Loucy (cell line): Measurements from ENCODE around the gene LMOD1.

Source experiments
- H2AFZ ChIP-seq: fragments of 200-600 bp; sonication (generic); 2 replicates; pipeline ENCODE4 v1.6.0; 2016; ENCODE audit warnings: antibody characterized with exemption, mild to moderate bottlenecking, low read length, moderate library complexity
- H3F3A ChIP-seq: fragments of 200-600 bp; 2 replicates; pipeline ENCODE4 v1.6.0; 2016; ENCODE audit warnings: antibody characterized with exemption, low read depth, mild to moderate bottlenecking
- H3K27me3 ChIP-seq: fragments of 200-600 bp; sonication (generic); 2 replicates; pipeline ENCODE4 v1.6.1; 2014; ENCODE audit warnings: low read length, mild to moderate bottlenecking; ENCODE audit not compliant: insufficient read depth, poor library complexity, severe bottlenecking
- H3K36me3 ChIP-seq: fragments of 200-600 bp; sonication (generic); 2 replicates; pipeline ENCODE4 v1.6.1; 2016; ENCODE audit warnings: low read length; ENCODE audit not compliant: insufficient read depth
- H3K4me1 ChIP-seq: fragments of 200-600 bp; sonication (generic); 2 replicates; pipeline ENCODE4 v1.5.1; 2014; ENCODE audit warnings: low read length, mild to moderate bottlenecking; ENCODE audit not compliant: insufficient read depth, poor library complexity, severe bottlenecking
- H3K4me2 ChIP-seq: fragments of 200-600 bp; sonication (generic); 2 replicates; pipeline ENCODE4 v1.6.0; 2014; ENCODE audit warnings: antibody characterized with exemption, low read length, low read depth, mild to moderate bottlenecking; ENCODE audit not compliant: poor library complexity, severe bottlenecking
- H3K4me3 ChIP-seq: fragments of 200-600 bp; sonication (generic); 2 replicates; pipeline ENCODE4 v1.5.1; 2014; ENCODE audit warnings: low read length, mild to moderate bottlenecking, mixed read lengths; ENCODE audit not compliant: poor library complexity, severe bottlenecking
- H3K79me2 ChIP-seq: fragments of 200-600 bp; sonication (generic); 2 replicates; pipeline ENCODE4 v1.6.1; 2014; ENCODE audit warnings: low read length; ENCODE audit not compliant: insufficient read depth
- H3K9ac ChIP-seq: fragments of 200-600 bp; sonication (generic); 2 replicates; pipeline ENCODE4 v1.6.0; 2014; ENCODE audit warnings: mild to moderate bottlenecking, low read depth, low read length, moderate library complexity; ENCODE audit not compliant: poor library complexity, severe bottlenecking
- H3K9me2 ChIP-seq: fragments of 200-600 bp; sonication (generic); replicated peaks from 2 replicates; pipeline ENCODE4 v1.6.1; 2016; ENCODE audit warnings: low read depth, low read length, mixed read lengths
- H3K9me3 ChIP-seq: fragments of 200-600 bp; sonication (generic); 2 replicates; pipeline ENCODE4 v1.6.1; 2014; ENCODE audit warnings: mild to moderate bottlenecking, antibody characterized with exemption, low read length, low read depth; ENCODE audit not compliant: insufficient read depth
- H4K20me1 ChIP-seq: fragments of 200-600 bp; sonication (generic); 2 replicates; pipeline ENCODE4 v1.6.0; 2014; ENCODE audit warnings: antibody characterized with exemption, low read length, mild to moderate bottlenecking; ENCODE audit not compliant: insufficient read depth, poor library complexity, severe bottlenecking
- EZH2phosphoT487 ChIP-seq: fragments of 200-600 bp; IDR thresholded peaks from 2 replicates; pipeline ENCODE4 v1.6.1; 2018; ENCODE audit warnings: antibody characterized with exemption, mild to moderate bottlenecking, moderate library complexity, borderline replicate concordance
- TF ChIP-seq, protein P1 (sequence below): fragments of 200-600 bp; sonication (generic); conservative IDR thresholded peaks from 2 replicates; pipeline ENCODE4 v1.5.1; 2014; ENCODE audit warnings: mild to moderate bottlenecking, antibody characterized with exemption, low read length

Gene LMOD1

DNA sequence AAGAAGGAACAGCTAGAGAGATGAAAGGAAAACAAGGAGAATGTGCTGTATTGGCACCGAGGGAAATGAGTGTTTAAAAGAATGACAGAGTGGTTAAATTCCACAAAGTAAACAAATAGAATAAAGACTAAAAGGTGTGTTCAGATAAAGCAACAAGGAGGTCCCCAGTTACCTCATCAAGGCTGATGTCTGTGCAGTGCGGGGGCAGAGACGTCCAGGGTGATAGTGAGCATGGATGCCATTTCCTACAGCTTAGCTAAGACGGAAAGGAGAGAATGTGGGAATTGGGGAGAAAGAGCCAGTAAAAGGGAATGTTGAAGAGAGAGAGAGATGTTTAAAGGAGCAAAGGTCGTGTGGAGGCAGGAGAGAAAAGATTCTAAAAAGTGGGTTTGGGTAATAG lies 15.5 kb downstream of the LMOD1 start:
- TF ChIP-seq EZH2phosphoT487 = no peak
- TF ChIP-seq, protein P1, sequence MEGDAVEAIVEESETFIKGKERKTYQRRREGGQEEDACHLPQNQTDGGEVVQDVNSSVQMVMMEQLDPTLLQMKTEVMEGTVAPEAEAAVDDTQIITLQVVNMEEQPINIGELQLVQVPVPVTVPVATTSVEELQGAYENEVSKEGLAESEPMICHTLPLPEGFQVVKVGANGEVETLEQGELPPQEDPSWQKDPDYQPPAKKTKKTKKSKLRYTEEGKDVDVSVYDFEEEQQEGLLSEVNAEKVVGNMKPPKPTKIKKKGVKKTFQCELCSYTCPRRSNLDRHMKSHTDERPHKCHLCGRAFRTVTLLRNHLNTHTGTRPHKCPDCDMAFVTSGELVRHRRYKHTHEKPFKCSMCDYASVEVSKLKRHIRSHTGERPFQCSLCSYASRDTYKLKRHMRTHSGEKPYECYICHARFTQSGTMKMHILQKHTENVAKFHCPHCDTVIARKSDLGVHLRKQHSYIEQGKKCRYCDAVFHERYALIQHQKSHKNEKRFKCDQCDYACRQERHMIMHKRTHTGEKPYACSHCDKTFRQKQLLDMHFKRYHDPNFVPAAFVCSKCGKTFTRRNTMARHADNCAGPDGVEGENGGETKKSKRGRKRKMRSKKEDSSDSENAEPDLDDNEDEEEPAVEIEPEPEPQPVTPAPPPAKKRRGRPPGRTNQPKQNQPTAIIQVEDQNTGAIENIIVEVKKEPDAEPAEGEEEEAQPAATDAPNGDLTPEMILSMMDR = no peak
- H4K20me1 ChIP-seq = no peaks in the 10 kb centered on the region
- no peak overlapping the region for H2AFZ ChIP-seq
- no peaks in the 10 kb centered on the region for H3F3A ChIP-seq
- no peak overlapping the region for H3K4me3 ChIP-seq
- H3K9ac ChIP-seq = no peak overlapping the region
- H3K4me1 ChIP-seq = no peaks in the 10 kb centered on the region
- no peaks in the 10 kb centered on the region for H3K79me2 ChIP-seq
- no peak overlapping the region for H3K4me2 ChIP-seq
- no peaks in the 10 kb centered on the region for H3K9me2 ChIP-seq
- H3K36me3 ChIP-seq = no peaks in the 10 kb centered on the region
- H3K9me3 ChIP-seq = no peaks in the 10 kb centered on the region
- no peaks in the 10 kb centered on the region for H3K27me3 ChIP-seq

- TF ChIP-seq, protein P1 = no peak
- no peak for TF ChIP-seq EZH2phosphoT487
- no peak overlapping the region for H3K9ac ChIP-seq
- no peak overlapping the region for H3K4me3 ChIP-seq
- no peak overlapping the region for H2AFZ ChIP-seq
- H3K9me3 ChIP-seq = no peaks in the 10 kb centered on the region
- H3F3A ChIP-seq = no peaks in the 10 kb centered on the region
- no peaks in the 10 kb centered on the region for H3K27me3 ChIP-seq
- no peaks in the 10 kb centered on the region for H3K4me1 ChIP-seq
- no peak overlapping the region for H3K4me2 ChIP-seq
- H4K20me1 ChIP-seq = no peaks in the 10 kb centered on the region
- no peaks in the 10 kb centered on the region for H3K79me2 ChIP-seq
- H3K9me2 ChIP-seq = no peaks in the 10 kb centered on the region
- H3K36me3 ChIP-seq = no peaks in the 10 kb centered on the region
Observed at GRCh38 chr1:201930137-201930536, 16.2 kb downstream of the LMOD1 start.

GRCh38 chr1:201928266-201928665 lies 18.1 kb downstream of the LMOD1 start:
- Histone ChIP-seq H3K4me2 (no peak overlapping the region), H3K79me2 (no peaks in the 10 kb centered on the region), H3F3A (no peaks in the 10 kb centered on the region), H3K4me3 (no peak overlapping the region), H3K4me1 (no peaks in the 10 kb centered on the region), H3K9me2 (no peaks in the 10 kb centered on the region), H3K9ac (no peak overlapping the region), H3K9me3 (no peaks in the 10 kb centered on the region), H2AFZ (no peak overlapping the region), H4K20me1 (no peaks in the 10 kb centered on the region), H3K27me3 (no peaks in the 10 kb centered on the region), H3K36me3 (no peaks in the 10 kb centered on the region)
- TF ChIP-seq, protein P1 = no peak
- TF ChIP-seq EZH2phosphoT487 = no peak
